GM10266 (cell line): ENCODE results near the gene WNK2.

Experiments used
- DNase-seq: peaks from one replicate; pipeline ENCODE4 v3.0.0; 2012; ENCODE audit errors: extremely low spot score
- CTCF ChIP-seq: IDR thresholded peaks from 2 replicates; pipeline ENCODE4 v1.5.1; 2012; ENCODE audit warnings: mild to moderate bottlenecking, low read depth; ENCODE audit not compliant: control insufficient read depth, insufficient read depth; ENCODE audit errors: missing control alignments

WNK2 gene

GRCh38 chr9:93207860-93208734, 24.2 kb downstream of the WNK2 start:
- no peak for TF ChIP-seq CTCF

GRCh38 chr9:93209097-93209496, 25.2 kb downstream of the WNK2 start:
- DNase-seq = no peak
- no peak for TF ChIP-seq CTCF

More at GRCh38 chr9:93207860-93208734, 24.2 kb downstream of the WNK2 start:
- DNase-seq = no peak

GRCh38 chr9:93209576-93210323, 25.8 kb downstream of the WNK2 start:
- TF ChIP-seq CTCF = no peak
- DNase-seq = no peak

- DNase-seq = no peak
- TF ChIP-seq CTCF = no peak
These were observed 26.5 kb downstream of the WNK2 start for GRCh38 chr9:93210324-93210973.

- no peak for DNase-seq
- no peak for TF ChIP-seq CTCF
These were observed 27.2 kb downstream of the WNK2 start for GRCh38 chr9:93210974-93211653.

- no peak for TF ChIP-seq CTCF
- DNase-seq = no peak
These were observed 27.7 kb downstream of the WNK2 start for GRCh38 chr9:93211654-93212001.
